NCI-H748 treated with DMSO at 0.1 percent for 48 hours (cell line): ENCODE measurements around the gene NMNAT3.

Experiments
- DNase-seq: peaks from one replicate; lab custom pipeline; 2025; lab: John Stamatoyannopoulos, UW

NMNAT3 gene

DNA sequence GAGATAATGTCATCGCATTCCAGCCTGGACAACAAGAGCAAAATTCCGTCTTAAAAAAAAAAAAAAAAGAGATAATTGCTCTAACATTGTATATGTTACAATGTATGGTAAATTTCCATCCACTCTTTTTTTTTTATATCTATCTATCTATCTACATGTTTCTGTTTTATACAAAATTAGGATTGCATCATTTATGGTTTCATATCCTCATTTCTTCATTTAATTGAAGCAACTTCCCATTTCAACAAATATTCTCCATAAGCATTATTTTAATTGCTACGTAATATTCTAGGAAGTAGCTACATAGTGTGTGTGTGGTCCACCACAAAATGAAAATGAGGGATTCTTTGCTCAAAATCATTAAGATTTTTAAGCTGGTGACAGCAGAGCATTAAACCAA lies 156.6 kb downstream of the NMNAT3 start:
- DNase-seq = no peak

DNA sequence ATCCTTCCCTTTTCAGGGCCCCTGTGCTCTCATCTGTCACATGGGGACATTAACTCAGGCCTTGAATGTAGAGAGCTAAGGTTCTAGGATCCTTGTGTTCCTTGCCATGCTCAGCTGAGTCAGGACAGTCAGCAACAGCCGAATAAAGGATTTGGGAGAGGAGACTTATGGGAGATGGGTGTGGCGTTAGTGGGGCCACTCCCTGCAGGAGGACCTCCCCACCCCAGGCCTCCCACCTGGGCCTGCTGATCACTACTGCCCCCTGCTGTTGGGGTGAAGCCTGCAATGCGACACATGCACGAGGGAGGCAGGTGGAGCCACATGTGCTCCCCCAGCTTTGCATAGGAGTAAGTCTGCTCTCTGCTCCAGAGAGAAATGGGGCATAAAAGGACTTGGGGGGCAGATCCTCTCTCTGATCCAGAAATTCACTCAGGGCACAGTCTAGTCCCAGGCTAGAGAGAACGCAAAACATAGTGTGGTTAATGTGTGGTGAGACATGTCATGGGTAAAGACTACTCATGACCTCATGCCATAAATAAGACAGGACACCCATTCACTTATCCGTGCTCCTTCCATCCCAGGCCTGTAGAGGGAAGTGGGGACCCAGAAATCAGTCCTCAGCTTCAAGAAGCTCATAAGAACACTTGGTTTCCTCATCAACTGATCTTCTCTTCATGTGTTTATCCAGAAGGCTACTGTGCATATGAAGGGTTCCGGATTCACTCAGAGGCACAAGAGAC lies 157.6 kb downstream of the NMNAT3 start:
- no peak for DNase-seq

DNA sequence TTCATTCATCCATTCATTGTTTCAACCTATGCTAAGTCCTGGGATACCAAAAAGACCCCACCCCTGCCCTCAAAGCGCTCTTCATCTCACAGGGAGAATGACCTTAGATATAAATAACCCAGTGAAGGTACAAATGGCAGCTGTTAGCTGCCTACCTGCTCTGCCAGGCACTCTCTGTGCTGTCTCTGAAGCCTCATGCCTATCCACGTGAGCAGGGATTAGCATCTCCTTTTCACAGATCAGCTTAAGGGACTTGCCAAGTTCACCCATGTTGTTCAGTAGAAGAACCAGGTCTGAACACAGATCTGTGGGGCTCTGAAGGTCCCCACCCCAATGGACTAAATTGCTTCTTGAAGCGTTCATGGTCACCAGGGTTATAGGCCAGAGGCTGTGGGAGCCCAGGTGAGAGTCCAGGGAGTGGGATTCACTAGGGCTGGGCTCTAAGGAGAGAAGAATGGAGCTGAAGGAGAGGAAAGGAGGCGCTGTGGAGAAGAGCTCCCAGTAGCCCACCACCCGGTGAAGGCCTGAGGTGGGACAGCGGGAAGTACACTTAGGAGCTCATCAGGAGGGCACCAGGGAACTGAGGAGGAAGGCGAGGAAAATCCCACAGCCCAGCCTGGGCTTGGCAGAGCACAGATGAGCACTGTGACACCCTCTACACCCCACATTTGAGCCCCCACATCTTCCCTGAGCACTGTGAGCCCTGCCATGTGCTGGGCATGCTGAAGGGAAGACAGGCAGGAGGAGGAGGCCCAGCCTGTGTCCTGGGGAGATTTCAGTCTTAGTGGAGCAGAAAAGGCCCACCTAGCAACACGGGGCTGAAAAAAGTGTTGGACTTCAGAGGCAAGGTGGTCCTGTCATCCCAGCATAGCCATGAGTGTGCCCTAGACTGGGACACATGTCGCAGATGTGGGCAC lies 158.6 kb downstream of the NMNAT3 start:
- no peak for DNase-seq

DNA sequence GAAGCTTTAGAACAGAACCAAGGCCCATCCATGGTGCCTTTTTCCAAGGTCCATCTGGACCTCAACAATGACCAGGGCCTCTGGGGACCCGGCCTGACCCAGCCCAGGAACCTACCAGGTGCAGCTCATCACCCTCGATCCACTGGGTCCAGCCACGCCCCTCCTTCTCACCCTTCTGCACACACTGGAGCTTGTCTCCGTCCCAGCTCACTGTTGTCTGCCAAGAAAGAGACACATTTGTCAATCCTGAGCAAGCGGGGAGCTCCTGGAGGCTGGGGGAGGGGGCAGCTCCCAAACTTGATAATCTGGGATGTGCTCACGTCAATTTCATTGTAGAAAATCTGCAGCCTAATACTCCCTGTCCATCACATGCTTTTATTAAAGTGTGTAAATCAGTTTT lies 159.5 kb downstream of the NMNAT3 start:
- no peak for DNase-seq

DNA sequence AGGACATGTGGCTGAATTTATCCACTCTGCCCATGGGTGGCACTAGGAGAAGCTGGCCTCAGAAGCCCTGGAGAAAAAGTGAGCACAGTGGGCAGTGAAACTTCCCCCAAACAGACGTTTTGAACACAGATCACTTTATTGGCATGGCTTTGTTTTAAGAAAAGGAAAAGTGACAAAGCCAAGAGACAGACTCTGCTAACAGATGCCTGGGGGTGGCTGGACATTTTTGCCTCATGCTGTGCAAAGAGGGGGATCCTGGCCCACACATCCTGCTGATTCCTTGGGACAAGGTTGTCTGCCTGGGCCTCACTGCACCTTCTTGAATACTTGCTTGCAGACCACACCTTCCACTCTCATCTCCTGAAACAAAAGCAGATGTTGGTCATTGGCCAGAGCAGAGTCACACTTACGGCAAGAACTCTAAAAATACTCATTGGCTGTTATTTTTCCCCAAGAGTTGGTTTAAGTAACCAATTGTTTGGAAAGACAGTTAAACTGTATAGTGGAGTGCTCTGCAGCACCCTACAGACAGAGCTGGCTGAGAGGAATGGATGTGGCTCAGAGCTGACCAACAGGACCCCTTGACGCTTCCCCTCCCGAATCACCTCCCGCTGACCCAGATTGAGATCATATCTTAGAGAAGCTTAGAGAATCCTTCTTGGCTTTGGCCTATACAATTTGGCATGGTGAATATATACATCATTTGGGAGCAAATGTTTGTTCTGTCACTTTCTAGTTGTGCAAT lies 160.3 kb downstream of the NMNAT3 start:
- DNase-seq = no peak

DNA sequence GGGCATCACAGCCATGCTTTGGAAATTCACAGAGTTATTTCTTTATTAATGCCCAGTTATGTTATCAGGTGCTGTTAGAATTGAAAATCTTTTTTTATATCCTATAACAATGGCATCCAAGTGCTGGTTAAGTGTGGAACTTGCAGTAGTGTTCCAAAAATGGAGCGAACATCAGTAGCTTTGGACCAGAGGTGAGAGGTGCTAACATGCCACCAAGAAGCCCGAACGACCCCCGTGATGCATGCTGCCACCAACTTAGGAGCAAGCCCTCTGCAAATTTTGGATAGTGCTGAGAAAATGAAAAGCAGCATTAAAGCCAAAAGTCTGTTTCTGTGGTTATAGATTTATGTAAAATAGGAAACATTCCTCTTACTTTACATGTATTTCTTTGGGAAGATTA lies 163.0 kb downstream of the NMNAT3 start:
- no peak for DNase-seq
